Measurements from ENCODE around the gene FHIT.

Gene FHIT

GRCh38 chr3:60531759-60532158 lies 719.5 kb downstream of the FHIT start:
- H3K9ac ChIP-seq (ENCODE audit: low read depth, low read length): no peak overlapping the region
- H3K9me3 ChIP-seq (ENCODE audit: control insufficient read depth, insufficient read depth, low read length): no peaks in the 10 kb centered on the region
- H3K4me1 ChIP-seq (ENCODE audit: control insufficient read depth, insufficient read depth, low read length): no peaks in the 10 kb centered on the region

GRCh38 chr3:60528651-60529050 lies 722.6 kb downstream of the FHIT start:
- H3K9ac ChIP-seq (ENCODE audit: low read depth, low read length): no peak overlapping the region
- H3K4me1 ChIP-seq (ENCODE audit: control insufficient read depth, insufficient read depth, low read length): no peaks in the 10 kb centered on the region
- H3K36me3 ChIP-seq (ENCODE audit: control insufficient read depth, insufficient read depth, low read length): no peaks in the 10 kb centered on the region
- H3K9me3 ChIP-seq (ENCODE audit: control insufficient read depth, insufficient read depth, low read length): no peaks in the 10 kb centered on the region
- no peak overlapping the region for H3K4me3 ChIP-seq (ENCODE audit: low read depth, low read length)
- no peaks in the 10 kb centered on the region for H3K27me3 ChIP-seq (ENCODE audit: control insufficient read depth, insufficient read depth, low read length)

More at GRCh38 chr3:60531759-60532158, 719.5 kb downstream of the FHIT start:
- Histone ChIP-seq H3K27me3 (ENCODE audit: control insufficient read depth, insufficient read depth, low read length) (no peaks in the 10 kb centered on the region), H3K4me3 (ENCODE audit: low read depth, low read length) (no peak overlapping the region), H3K36me3 (ENCODE audit: control insufficient read depth, insufficient read depth, low read length) (no peaks in the 10 kb centered on the region)

GRCh38 chr3:60523536-60523935 lies 727.7 kb downstream of the FHIT start:
- Histone ChIP-seq H3K9ac (ENCODE audit: low read depth, low read length) (no peak overlapping the region), H3K4me3 (ENCODE audit: low read depth, low read length) (no peak overlapping the region), H3K4me1 (ENCODE audit: control insufficient read depth, insufficient read depth, low read length) (no peaks in the 10 kb centered on the region), H3K27me3 (ENCODE audit: control insufficient read depth, insufficient read depth, low read length) (no peaks in the 10 kb centered on the region), H3K9me3 (ENCODE audit: control insufficient read depth, insufficient read depth, low read length) (no peaks in the 10 kb centered on the region), H3K36me3 (ENCODE audit: control insufficient read depth, insufficient read depth, low read length) (no peaks in the 10 kb centered on the region)

- Histone ChIP-seq H3K9ac (ENCODE audit: low read depth, low read length) (no peak overlapping the region), H3K4me3 (ENCODE audit: low read depth, low read length) (no peak overlapping the region), H3K9me3 (ENCODE audit: control insufficient read depth, insufficient read depth, low read length) (no peaks in the 10 kb centered on the region), H3K4me1 (ENCODE audit: control insufficient read depth, insufficient read depth, low read length) (no peaks in the 10 kb centered on the region), H3K36me3 (ENCODE audit: control insufficient read depth, insufficient read depth, low read length) (no peaks in the 10 kb centered on the region), H3K27me3 (ENCODE audit: control insufficient read depth, insufficient read depth, low read length) (no peaks in the 10 kb centered on the region)
These were observed 734.1 kb downstream of the FHIT start for GRCh38 chr3:60517134-60517533.

- no peaks in the 10 kb centered on the region for H3K36me3 ChIP-seq (ENCODE audit: control insufficient read depth, insufficient read depth, low read length)
- no peak overlapping the region for H3K4me3 ChIP-seq (ENCODE audit: low read depth, low read length)
- H3K4me1 ChIP-seq (ENCODE audit: control insufficient read depth, insufficient read depth, low read length): no peaks in the 10 kb centered on the region
- H3K27me3 ChIP-seq (ENCODE audit: control insufficient read depth, insufficient read depth, low read length): no peaks in the 10 kb centered on the region
- H3K9me3 ChIP-seq (ENCODE audit: control insufficient read depth, insufficient read depth, low read length): no peaks in the 10 kb centered on the region
- H3K9ac ChIP-seq (ENCODE audit: low read depth, low read length): no peak overlapping the region
These were observed 736.4 kb downstream of the FHIT start for GRCh38 chr3:60514866-60515265.

- H3K9me3 ChIP-seq (ENCODE audit: control insufficient read depth, insufficient read depth, low read length): no peaks in the 10 kb centered on the region
- no peak overlapping the region for H3K9ac ChIP-seq (ENCODE audit: low read depth, low read length)
- H3K4me3 ChIP-seq (ENCODE audit: low read depth, low read length): no peak overlapping the region
- no peaks in the 10 kb centered on the region for H3K4me1 ChIP-seq (ENCODE audit: control insufficient read depth, insufficient read depth, low read length)
- no peaks in the 10 kb centered on the region for H3K36me3 ChIP-seq (ENCODE audit: control insufficient read depth, insufficient read depth, low read length)
- H3K27me3 ChIP-seq (ENCODE audit: control insufficient read depth, insufficient read depth, low read length): no peaks in the 10 kb centered on the region
These were observed 737.1 kb downstream of the FHIT start for GRCh38 chr3:60514085-60514649.

GRCh38 chr3:60513241-60513640 lies 738.0 kb downstream of the FHIT start:
- Histone ChIP-seq H3K4me1 (ENCODE audit: control insufficient read depth, insufficient read depth, low read length) (no peaks in the 10 kb centered on the region), H3K27me3 (ENCODE audit: control insufficient read depth, insufficient read depth, low read length) (no peaks in the 10 kb centered on the region), H3K9me3 (ENCODE audit: control insufficient read depth, insufficient read depth, low read length) (no peaks in the 10 kb centered on the region), H3K9ac (ENCODE audit: low read depth, low read length) (no peak overlapping the region), H3K36me3 (ENCODE audit: control insufficient read depth, insufficient read depth, low read length) (no peaks in the 10 kb centered on the region), H3K4me3 (ENCODE audit: low read depth, low read length) (no peak overlapping the region)

GRCh38 chr3:60512506-60512905 lies 738.7 kb downstream of the FHIT start:
- H3K9ac ChIP-seq (ENCODE audit: low read depth, low read length): no peak overlapping the region
- H3K9me3 ChIP-seq (ENCODE audit: control insufficient read depth, insufficient read depth, low read length): no peaks in the 10 kb centered on the region
- H3K36me3 ChIP-seq (ENCODE audit: control insufficient read depth, insufficient read depth, low read length): no peaks in the 10 kb centered on the region
- H3K4me3 ChIP-seq (ENCODE audit: low read depth, low read length): no peak overlapping the region
- H3K4me1 ChIP-seq (ENCODE audit: control insufficient read depth, insufficient read depth, low read length): no peaks in the 10 kb centered on the region
- no peaks in the 10 kb centered on the region for H3K27me3 ChIP-seq (ENCODE audit: control insufficient read depth, insufficient read depth, low read length)

- Histone ChIP-seq H3K4me1 (ENCODE audit: control insufficient read depth, insufficient read depth, low read length) (no peaks in the 10 kb centered on the region), H3K4me3 (ENCODE audit: low read depth, low read length) (no peak overlapping the region), H3K9me3 (ENCODE audit: control insufficient read depth, insufficient read depth, low read length) (no peaks in the 10 kb centered on the region)
These were observed 741.8 kb downstream of the FHIT start for GRCh38 chr3:60509471-60509870.

GRCh38 chr3:60504827-60505457 lies 746.3 kb downstream of the FHIT start:
- no peaks in the 10 kb centered on the region for H3K9me3 ChIP-seq (ENCODE audit: control insufficient read depth, insufficient read depth, low read length)
- no peaks in the 10 kb centered on the region for H3K27me3 ChIP-seq (ENCODE audit: control insufficient read depth, insufficient read depth, low read length)
- no peak overlapping the region for H3K9ac ChIP-seq (ENCODE audit: low read depth, low read length)
- H3K4me3 ChIP-seq (ENCODE audit: low read depth, low read length): no peak overlapping the region
- no peaks in the 10 kb centered on the region for H3K36me3 ChIP-seq (ENCODE audit: control insufficient read depth, insufficient read depth, low read length)
- H3K4me1 ChIP-seq (ENCODE audit: control insufficient read depth, insufficient read depth, low read length): no peaks in the 10 kb centered on the region

More at GRCh38 chr3:60509471-60509870, 741.8 kb downstream of the FHIT start:
- Histone ChIP-seq H3K36me3 (ENCODE audit: control insufficient read depth, insufficient read depth, low read length) (no peaks in the 10 kb centered on the region), H3K9ac (ENCODE audit: low read depth, low read length) (no peak overlapping the region), H3K27me3 (ENCODE audit: control insufficient read depth, insufficient read depth, low read length) (no peaks in the 10 kb centered on the region)

GRCh38 chr3:60501314-60501713 lies 749.9 kb downstream of the FHIT start:
- Histone ChIP-seq H3K4me1 (ENCODE audit: control insufficient read depth, insufficient read depth, low read length) (no peaks in the 10 kb centered on the region), H3K27me3 (ENCODE audit: control insufficient read depth, insufficient read depth, low read length) (no peaks in the 10 kb centered on the region), H3K9me3 (ENCODE audit: control insufficient read depth, insufficient read depth, low read length) (no peaks in the 10 kb centered on the region), H3K4me3 (ENCODE audit: low read depth, low read length) (no peak overlapping the region), H3K9ac (ENCODE audit: low read depth, low read length) (no peak overlapping the region), H3K36me3 (ENCODE audit: control insufficient read depth, insufficient read depth, low read length) (no peaks in the 10 kb centered on the region)

GRCh38 chr3:60497902-60498301 lies 753.4 kb downstream of the FHIT start:
- Histone ChIP-seq H3K4me1 (ENCODE audit: control insufficient read depth, insufficient read depth, low read length) (no peaks in the 10 kb centered on the region), H3K9ac (ENCODE audit: low read depth, low read length) (no peak overlapping the region), H3K4me3 (ENCODE audit: low read depth, low read length) (no peak overlapping the region), H3K9me3 (ENCODE audit: control insufficient read depth, insufficient read depth, low read length) (no peaks in the 10 kb centered on the region), H3K27me3 (ENCODE audit: control insufficient read depth, insufficient read depth, low read length) (no peaks in the 10 kb centered on the region), H3K36me3 (ENCODE audit: control insufficient read depth, insufficient read depth, low read length) (no peaks in the 10 kb centered on the region)
